Smooth muscle cell of the brain vasculature (primary cell): ENCODE measurements around the gene CRYGB.

ENCODE experiments used
- DNase-seq: peaks from one replicate; pipeline ENCODE4 v3.0.0-alpha.2; 2012; ENCODE audit warnings: low read depth, low spot score

Gene CRYGB, protein sequence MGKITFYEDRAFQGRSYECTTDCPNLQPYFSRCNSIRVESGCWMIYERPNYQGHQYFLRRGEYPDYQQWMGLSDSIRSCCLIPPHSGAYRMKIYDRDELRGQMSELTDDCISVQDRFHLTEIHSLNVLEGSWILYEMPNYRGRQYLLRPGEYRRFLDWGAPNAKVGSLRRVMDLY

DNA sequence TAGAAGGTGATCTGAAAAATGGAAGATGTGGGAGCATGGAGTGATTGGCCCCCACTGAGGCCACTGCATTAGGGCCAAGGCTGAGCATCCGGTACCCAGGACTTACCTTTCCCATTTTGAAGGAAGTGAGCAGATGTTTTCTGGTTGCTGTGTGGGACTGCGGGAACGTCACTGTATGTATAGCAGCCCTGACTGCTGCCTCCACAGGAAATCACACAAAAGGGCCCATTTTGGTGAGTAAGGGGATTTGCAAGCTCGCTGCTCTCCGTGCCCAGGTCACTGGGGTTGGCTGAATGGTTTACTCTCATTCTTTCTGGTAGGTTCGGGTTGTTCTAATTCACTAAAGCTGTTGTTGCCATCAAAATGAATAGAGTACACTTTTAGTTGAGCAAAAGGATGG, at the start of gene CRYGB:
Gene CRYGB, minus strand, starts transcription at position 153 of the 400 bp plus-strand sequence. Its CDS starts 38 bp downstream, at position 115.
- no peak for DNase-seq

DNA sequence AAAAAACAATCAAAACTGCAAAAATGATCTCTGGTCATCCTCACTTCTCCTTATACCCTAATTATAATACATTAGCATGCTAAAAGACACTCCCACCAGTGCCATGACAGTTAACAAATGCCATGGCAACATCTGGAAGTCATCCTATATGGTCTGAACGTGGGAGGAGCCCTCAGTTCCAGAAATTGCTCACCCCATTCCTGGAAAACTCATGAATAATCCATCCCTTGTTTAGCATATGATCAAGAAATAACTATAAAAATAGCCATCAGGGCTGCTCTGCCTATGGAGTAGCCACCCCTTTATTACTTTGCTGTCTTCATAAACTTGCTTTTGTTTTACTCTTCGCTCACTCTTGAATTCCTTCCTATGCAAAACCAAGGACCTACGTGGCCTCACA, 49.6 kb upstream of the CRYGB start:
- DNase-seq: no peak

DNA sequence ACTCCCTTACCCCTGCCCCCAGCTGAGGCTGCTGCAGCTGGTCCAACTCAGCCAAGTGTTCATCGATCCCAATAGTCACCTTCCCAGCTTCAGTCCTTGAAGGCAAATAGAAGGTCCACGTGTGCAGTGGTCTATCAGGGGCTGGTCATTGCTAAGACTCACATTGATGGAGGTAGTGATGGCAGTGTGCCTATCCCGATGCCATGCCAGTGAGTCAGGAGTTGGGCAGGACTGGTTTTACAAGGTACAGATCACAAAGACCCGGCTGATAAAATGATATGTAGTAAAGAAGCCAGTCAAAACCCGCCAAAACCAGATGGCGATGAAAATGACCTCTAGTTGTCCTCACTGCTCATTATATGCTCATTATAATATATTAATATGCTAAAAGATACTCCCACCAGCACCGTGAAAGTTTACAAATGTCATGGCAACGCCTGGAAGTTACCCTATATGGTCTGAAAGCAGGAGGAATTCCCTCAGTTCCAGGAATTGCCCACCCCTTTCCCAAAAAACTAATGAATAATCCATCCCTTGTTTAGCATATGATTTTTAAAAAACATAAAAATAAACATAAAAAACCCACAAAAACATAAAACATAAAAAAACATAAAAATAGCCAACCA, 46.8 kb upstream of the CRYGB start:
- DNase-seq: no peak

DNA sequence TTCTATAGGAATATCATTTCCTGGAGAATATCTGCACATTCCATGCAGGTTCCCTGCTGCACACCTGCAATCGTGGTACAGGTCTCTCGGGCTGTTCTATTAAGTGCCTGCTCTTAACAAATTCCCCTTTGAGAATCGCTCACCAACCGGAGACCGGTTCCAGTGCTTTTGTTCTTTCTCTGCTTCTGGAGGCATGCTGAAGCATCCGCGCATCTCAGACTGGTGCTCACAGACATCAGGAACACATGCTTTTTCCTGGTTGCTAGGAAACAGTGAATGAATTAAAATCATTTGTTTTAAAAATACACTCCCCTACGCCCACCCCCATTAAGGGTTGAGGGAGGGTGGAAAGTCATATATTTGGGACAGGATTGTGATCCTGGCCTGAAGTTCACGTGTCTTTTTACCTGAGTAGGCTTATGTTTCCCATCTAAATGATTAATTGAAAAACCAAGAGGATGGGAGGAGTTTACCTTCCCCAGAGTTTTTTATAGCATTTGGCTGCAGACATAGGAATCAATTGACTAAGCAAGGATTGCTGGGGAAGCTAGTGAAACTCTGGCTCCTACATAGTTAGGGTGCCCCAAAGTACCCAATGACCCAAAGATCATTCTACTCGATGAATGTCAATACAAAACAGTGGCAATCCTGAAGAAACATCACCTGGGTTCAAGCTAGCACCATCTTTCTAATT, 44.0 kb upstream of the CRYGB start, which contains the start of gene C2orf80:
Gene C2orf80, minus strand, starts transcription at position 221 of the 694 bp plus-strand sequence. CDS start 3,044 bp downstream, outside the sequence.
- no peak for DNase-seq

DNA sequence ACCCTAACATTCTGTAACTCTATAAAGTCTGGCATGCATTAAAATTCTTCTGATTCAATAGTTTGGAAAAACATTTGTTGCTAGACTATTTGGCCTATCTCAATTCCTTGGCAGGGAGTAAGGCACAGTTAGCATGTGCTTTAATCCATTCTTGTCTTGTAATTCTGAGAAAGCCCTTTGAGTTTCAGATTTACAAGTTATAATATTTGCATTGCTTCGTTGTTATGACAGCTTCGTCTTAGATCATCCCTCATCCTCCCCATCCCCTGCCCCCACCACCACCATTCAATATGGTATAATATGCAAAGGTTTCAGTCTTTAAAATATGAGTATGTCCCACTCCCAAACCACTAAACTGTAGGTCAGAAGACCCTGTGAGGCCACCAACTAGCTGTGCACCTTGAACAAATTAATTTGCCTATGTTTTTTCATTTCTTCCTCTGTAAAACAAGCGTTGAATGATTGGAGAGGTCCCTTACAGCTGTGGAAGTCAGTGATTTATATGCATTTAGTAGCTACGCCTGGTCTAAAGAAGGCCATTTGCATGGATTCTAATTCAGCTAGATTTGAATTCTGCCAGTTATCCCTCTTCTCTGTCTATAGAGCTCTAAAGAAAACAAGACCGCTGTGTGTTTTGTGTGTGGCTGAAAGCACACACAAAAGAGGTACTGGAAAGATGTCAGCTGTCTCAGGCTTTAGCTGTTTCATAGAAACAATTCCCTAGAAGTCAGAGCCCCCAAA, 43.3 kb upstream of the CRYGB start:
- DNase-seq: no peak

DNA sequence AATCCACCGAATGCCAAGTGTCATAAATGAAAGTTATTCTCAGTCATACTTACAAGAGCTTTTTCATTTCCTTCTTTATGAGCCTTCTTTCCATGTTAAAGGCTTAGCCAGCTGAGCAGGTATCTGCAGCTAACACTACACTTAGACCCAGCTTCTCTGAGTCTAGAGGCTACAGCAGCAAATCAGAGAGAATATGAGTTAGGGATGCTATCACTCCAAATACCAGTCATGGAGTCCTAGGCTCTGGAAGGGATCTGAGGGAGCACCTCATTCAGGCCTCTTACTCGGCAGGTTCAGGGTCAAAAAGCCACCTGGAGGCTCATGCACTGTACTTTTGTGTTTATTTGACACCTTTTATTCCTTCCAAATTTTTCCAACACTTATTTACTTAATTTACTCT, 40.9 kb upstream of the CRYGB start:
- no peak for DNase-seq

DNA sequence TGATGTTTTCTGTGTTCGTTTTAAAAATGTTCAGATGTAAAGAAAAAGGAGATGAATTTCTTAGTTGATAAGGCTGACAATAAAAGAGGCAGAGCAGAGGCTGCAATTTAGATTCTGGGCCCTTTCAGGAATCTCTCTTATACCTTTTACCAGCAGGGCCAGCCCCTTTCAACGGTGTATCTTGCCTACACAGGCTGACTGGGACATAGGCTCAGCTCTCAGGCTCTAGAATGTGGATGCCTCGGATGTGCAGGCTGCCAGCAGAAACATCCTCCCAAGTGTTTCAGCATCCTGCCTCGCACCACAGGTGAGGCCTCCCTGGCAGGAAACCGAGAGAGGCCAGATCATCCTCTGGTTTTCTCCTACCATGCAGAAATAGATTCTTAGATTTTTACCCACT, 40.5 kb upstream of the CRYGB start:
- no peak for DNase-seq

DNA sequence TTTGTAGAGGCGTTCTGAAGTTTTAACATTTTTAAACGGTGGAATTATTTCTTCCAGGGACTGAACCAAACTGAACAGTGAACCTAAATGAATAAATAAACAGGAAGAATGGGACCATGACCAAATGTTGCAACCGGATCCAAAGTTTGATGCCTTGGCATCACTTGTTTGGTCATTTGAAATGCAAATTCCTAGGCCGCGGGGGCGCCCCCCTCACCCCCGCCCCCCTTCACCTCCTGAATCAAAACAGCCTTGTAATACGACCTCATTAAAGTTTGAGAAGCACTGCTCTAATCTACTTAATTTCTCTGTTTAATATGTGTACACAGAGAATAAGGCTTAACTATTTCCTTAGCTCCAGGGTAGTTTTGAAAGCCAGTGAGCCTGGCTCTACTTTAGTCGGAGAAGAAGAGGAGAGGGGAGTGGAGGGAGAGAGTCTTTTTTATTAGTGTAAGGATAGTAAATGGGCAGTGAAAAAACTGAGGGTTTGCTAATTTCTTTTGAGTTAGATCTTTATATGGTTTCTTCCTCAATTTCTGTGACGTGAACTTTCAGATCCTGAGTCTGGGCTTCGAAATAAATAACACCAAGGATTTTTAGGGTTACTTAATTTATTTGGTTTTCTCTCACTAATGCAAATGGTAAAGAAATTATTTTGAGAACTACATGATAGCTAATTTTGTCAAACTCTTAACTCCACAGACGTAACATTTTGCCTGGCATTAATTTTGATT, 38.2 kb upstream of the CRYGB start:
- no peak for DNase-seq

DNA sequence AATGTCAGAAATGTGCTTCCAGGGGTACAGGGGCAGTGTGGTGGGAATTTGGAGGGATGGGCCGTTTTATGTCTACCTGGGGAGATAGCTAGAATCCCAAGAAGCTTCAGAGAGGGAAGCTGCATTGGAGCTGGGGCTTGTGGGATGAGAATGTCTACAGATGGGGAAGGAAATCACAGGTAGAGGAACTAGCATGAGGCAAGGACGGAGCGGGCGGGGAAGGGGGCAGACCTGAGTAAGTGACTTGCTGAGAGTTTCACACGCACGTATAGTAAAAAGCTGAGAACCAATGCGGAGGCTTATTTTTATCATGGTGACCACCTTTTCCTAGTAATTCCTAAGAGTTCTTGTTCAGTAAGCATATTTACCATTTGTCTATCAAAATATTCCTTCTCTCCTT, 37.6 kb upstream of the CRYGB start:
- DNase-seq: no peak

DNA sequence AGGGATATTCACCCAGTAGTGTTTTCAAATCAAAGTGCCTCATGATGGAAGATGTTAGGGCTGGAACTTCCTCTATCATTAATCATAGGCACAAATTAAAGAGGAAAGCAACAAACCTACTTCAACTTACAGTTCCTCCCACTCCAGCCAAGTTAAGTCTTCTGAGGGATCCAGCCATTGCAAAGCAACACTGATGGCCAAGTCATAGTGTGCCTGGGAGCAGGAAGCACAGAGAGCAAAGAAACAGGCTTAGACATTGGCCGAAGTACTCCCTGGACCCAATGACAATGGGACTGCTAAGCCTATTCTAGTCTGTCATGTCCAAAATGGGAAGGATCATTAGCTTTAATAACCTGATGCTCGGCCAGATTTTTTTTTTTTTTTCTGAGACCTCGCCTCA, 36.9 kb upstream of the CRYGB start:
- DNase-seq: no peak

DNA sequence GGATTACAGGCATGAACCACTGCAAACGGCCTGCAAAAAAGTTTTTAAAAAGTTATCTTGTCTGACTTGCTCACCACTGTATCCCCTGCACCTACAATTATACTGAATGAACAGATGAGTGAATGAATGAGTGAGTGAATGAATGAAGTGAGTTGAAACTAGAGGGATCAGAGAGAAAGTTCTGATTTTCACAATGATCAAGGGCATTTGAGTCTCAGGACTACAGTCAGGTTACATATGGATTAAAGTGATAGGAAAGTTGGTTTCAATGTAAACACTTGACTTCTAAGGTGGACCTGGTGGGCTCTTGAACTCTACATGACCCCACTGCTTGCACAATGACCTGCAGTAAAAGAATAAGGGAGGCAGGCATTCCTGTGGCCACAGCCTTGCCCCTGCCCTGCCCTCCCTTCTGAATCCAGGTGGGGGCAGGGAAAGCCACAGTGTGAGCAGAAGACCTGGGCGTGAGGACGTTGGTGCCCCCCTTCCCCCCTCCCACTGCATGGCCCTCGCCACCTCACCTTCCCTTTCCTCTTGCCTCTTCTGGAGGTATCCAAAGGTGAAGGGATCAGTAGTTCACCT, 33.2 kb upstream of the CRYGB start:
- DNase-seq: no peak

DNA sequence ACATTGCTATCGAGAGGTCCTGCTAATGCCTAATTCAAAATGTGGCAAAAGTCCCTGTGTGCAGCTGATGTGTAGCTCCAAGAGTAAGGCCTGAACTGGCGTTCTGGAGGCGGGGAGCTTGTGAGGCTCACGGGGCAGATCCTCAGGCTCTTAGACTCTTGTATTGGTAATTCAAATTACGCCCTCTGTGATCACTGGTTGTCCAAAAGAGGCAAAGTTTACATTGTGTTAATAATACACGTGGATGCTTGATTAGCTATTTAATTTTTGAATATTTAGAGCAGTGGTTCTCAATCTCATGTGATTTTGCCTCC, 29.8 kb upstream of the CRYGB start:
- DNase-seq: no peak

DNA sequence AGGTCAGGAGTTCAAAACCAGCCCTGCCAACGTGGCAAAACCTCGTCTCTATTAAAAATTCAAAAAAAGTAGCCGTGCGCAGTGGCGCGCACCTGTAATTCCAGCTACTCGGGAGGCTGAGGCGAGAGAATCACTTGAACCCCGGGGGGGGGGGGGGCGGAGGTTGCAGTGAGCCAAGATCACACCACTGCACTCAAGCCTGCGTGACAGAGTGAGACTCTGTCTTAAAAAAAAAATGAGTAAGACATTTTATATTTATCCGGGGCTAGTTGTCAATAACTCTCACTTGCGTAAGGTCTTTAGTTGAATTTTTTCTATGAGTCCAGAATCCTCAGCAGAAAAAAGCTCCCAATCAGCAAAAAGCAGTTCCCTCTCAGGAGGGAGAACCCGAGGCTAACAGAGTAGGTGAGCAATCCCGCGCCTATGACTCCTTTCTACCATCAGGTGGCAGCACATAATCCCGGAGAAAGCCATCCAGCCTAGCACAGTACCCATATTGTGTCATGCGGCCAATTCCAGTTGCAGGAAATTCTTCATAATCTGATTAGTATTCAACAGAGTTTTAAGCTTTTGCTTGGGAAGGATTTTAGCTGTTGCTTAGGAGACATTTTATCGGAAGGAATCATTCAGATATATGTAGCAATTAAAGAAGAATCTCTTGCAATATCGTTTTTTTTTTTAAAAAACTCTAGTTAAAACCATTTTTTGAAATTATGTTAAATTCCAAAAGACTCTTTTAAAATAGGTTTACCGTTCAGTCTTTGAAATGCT, 29.3 kb upstream of the CRYGB start:
- peak; percentile 33 for DNase-seq

DNA sequence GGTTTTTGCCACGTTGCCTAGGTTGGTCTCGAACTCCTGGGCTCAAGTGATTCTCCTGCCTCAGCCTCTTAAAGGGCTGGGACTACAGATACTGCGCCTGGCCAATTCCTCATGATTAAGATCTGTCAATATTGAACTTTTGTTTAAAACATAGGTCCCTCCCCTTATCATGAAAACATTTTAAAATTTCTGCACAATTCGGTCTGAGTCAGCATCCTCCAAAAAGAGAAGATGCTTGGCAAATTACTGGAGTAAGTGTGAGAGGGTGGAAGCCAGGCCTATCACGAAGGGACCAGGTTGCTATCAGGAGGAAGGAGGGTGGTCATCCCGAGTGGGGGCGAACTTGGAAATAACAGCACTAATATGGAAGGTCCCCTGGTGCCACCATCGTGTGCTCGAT, 28.2 kb upstream of the CRYGB start:
- no peak for DNase-seq

DNA sequence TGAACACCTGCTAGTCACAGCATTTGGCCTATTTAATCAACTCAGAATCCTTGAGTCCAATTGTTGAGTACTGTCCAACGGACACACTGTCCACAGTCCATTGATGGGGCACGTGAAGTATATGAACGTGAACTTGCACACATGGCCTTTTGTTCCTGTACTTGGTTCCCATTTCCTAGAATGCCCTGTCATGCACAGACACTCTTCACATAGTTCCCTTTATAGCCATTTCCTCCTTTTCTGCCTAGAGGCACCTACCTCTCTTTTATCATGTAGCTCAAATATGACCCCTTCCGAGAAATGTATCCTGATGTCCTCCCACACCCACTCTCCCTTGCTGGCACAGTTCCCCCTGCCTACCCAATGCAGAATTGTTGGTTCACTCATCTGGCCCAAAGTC, 26.2 kb upstream of the CRYGB start:
- no peak for DNase-seq

DNA sequence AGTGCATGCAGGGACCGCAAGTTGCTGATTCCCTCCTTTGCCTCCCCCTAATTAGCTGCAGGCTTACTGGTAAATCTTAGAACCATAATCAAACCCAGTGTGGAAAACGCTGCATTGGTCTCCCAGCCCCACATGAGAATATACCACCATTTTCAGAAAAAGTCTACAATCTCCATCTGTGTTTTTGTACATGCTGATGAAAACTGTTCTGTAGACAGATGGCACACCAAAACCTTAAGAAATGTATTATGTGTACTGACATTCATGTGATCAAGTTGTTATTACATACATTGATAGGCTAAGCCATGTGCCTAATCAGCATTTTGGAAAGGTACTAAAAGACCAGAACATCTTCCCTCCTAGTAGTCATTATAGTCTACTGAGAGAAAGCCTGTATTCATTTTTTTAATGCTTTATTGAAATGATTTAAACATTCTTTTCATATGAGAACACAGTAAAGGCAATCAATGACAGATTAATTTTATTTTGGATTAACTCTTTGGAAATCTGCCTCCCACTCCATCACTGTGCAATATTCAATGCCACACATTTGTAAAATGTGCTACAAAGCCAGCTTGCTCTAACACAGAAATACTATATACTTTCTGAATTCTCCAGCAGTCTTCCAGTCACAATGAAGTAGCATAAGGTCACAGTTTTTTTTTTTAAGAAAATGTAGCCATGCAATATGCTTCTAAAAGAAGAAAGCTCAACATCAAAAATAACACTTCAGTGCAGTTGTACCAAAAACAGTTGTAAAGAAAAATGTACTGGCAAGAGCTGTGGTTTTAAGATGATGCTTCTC, 19.2 kb upstream of the CRYGB start:
- no peak for DNase-seq

DNA sequence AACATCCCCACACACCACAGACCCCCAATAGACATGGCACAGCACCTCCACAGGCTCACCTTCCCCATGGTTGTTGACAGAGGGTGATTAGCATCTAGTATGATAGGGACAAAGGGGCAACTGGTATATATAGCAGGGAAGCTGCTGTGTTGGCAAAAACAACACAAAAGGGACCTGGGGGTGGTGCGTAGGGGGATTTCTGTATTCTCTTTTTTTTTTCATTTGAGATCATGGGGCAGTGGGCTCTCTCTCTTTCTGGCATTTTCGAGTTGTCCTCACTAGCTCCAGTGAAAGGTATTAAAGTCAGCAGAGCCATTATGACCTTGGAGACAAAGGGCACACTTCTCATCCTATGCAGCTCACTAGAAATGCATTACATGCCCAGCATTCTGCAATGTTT, 17.5 kb upstream of the CRYGB start, which contains the start of gene CRYGA:
Gene CRYGA, minus strand, starts transcription at position 101 of the 400 bp plus-strand sequence. Its CDS starts 33 bp downstream, at position 68.
- DNase-seq: no peak

DNA sequence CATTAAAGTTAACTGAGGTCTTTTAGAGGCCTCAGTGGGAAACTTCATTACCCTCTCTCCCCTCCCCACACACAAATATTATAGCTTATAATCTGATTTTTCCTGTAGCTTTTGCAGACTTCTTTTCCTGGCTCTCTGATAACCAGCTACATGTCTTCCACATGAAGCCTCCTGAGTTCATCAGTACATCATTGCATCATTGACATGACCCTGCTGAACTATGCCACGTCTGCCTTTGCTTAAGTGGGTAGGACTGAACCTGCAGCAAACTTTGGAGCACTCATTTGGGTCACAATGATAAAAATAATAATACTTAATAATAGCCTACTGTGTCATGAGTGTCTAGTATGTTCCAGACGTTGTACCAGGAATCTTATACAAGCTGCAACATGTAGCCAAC, 10.5 kb upstream of the CRYGB start:
- DNase-seq: no peak

DNA sequence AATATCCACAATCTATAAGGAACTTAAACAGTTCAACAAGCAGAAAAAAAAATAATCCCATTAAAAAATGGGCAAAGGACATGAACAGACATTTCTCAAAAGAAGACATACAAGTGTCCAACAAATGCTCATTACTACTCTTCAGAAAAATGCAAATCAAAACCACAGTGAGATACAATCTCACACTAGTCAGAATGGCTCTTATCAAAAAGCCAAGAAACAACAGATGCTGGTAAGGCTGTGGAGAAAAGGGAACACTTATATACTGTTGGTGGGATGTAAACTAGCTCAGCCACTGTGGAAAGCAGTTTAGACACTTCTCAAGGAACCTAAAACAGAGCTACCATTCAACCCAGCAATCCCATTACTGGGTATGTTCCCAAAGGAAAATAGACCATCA, 7.2 kb upstream of the CRYGB start:
- DNase-seq: no peak

DNA sequence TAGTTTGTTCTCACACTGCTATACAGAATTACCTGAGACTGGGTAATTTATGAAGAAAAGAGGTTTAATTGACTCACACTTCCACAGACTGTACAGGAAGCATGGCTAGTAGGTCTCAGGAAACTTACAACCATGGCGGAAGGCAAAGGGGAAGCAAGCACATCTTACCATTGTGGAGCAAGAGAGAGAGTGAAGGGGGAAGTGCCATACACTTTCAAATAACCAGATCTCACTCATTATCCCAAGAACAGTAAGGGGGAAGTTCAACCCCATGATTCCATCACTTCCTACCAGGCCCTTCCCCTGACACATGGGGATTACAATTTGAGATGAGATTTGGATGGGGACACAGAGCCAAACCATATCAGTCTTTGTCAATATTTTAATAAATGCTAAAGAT, 5.0 kb upstream of the CRYGB start:
- no peak for DNase-seq
